HG03571 (cell line): ENCODE data around the gene SGCA.

Source experiments
- ATAC-seq: cut with Tn5 transposase; IDR thresholded peaks from one replicate; pipeline ENCODE4 v1.9.1; 2021; ENCODE audit not compliant: unreplicated experiment

SGCA gene

GRCh38 chr17:50166518-50167181 is 845 bp downstream of the SGCA start:
- ATAC-seq: no peak

- ATAC-seq: no peak
Measured at GRCh38 chr17:50167371-50167770, 1.6 kb downstream of the SGCA start.

- ATAC-seq: no peak
Measured at GRCh38 chr17:50168319-50168718, 2.5 kb downstream of the SGCA start.

- no peak for ATAC-seq
Measured at GRCh38 chr17:50169121-50169764, 3.4 kb downstream of the SGCA start.

GRCh38 chr17:50169881-50170459 is 4.2 kb downstream of the SGCA start:
- ATAC-seq: no peak

GRCh38 chr17:50170662-50171370 is 5.0 kb downstream of the SGCA start:
- peak; percentile 64 for ATAC-seq

GRCh38 chr17:50171371-50172071 is 5.7 kb downstream of the SGCA start:
- no peak for ATAC-seq

- ATAC-seq: no peak
Measured at GRCh38 chr17:50172130-50172529, 6.3 kb downstream of the SGCA start.

GRCh38 chr17:50172936-50173334 is 7.1 kb downstream of the SGCA start:
- no peak for ATAC-seq

- ATAC-seq: no peak
Measured at GRCh38 chr17:50173335-50173941, 7.6 kb downstream of the SGCA start.

- no peak for ATAC-seq
Measured at GRCh38 chr17:50174444-50174843, 8.6 kb downstream of the SGCA start.

GRCh38 chr17:50175035-50175807 is 9.4 kb downstream of the SGCA start:
- ATAC-seq: no peak

GRCh38 chr17:50176559-50177357 is 11.0 kb downstream of the SGCA start:
- no peak for ATAC-seq

GRCh38 chr17:50177476-50177875 is 11.7 kb downstream of the SGCA start:
- no peak for ATAC-seq

GRCh38 chr17:50177983-50178834 is 12.4 kb downstream of the SGCA start:
- ATAC-seq: no peak

- ATAC-seq: no peak
Measured at GRCh38 chr17:50180111-50180510, 14.3 kb downstream of the SGCA start.

- ATAC-seq: no peak
Measured at GRCh38 chr17:50180620-50181019, 14.8 kb downstream of the SGCA start.

GRCh38 chr17:50181144-50181543 is 15.3 kb downstream of the SGCA start:
- ATAC-seq: no peak
